GM03348 (cell line): Measurements from ENCODE around the gene ECEL1.
"Not testable (repeated sequence)": the region's sequence is repeated elsewhere in the genome, so short reads cannot be mapped to it uniquely, and the experiment has no call there.

Experiments used
- DNase-seq: peaks from one replicate; pipeline ENCODE4 v3.0.0; 2012; ENCODE audit warnings: low spot score

ECEL1 gene

DNA sequence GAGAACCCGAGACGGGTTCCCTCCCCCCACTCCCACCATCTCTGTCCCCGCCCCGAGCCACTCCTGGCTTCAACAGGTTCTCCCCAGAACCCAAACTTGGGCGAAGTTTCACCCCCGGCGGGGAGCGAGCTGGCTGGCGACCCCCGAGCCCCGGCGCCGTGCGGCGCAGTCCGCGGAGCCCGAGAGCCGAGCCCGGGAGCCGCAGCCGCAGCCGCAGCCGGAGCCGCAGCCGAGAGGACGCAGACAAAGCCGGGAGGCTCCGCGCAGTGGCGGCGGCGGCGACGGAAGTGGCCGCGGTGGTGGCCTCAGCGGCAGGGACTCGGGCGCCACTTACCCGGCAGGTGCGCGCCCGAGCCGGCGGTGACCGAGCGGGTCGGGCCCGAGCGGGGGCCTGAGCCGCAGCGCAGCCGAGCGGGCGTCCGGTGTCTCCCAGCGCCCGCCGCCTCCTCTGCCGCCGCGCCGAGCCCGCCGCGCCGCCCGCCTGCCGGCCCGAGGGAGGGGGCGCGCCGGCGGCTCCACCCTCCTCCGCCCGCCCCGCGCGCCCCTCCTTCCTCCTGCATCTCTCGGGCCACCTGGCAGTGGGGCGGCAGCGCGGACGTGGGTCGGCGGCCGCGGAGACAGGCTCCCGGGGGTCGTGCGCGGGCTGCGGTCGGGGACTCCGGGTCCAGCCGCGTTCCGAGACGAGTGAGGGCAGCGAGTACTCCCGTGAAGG lies at the start of gene ECEL1:
Gene ECEL1, minus strand, starts transcription at position 450 of the 712 bp plus-strand sequence. CDS start 1,181 bp downstream, outside the sequence.
- DNase-seq = no peak

DNA sequence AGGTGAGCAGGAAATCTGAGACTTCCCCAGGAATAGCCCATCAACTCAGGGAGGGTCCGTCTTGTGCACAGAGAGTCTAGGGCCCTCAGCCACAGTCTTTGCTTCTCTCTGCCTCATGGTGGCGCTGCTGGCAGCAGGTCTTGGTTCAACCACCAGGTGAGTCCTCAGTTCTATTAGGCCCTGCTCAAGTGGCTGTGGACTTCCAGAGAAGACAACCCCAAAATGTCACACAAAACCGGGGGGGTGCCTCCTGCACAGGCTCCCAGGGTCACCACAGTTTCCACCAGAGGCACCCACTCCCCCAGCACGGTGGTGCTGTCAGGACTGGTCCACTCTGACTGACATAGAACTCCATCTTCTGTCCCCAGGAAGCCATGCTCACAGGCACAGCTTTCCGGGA lies 49.4 kb upstream of the ECEL1 start:
- no peak for DNase-seq

- DNase-seq = no peak
Observed at GRCh38 chr2:232535761-232536530, 48.3 kb upstream of the ECEL1 start.

GRCh38 chr2:232534940-232535651 lies 47.5 kb upstream of the ECEL1 start:
- DNase-seq = no peak

- no peak for DNase-seq
Observed at GRCh38 chr2:232533944-232534710, 46.5 kb upstream of the ECEL1 start.

GRCh38 chr2:232532821-232533220 lies 45.2 kb upstream of the ECEL1 start:
- not testable (repeated sequence) for DNase-seq

DNA sequence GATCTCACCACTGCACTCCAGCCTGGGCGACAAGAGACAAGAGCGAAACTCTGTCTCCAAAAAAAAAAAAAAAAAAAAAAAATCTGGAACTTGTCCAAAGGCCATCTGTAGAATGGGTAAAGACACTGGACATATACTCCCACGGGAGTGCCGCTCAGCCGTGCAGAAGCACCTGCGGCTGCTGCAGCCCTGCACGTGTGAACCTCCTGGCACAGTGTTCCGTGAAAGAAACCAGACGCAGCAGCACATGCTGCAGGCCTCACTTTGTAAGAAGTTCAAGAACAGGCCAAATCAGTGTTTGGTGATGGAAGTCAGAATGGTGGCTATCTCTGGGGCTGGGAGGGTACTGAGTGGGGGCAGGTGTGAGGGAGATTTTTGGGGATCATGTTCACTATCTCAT lies 44.8 kb upstream of the ECEL1 start:
- DNase-seq = no peak

GRCh38 chr2:232530626-232531260 lies 43.1 kb upstream of the ECEL1 start:
- DNase-seq = no peak

- no peak for DNase-seq
Observed at GRCh38 chr2:232529806-232530547, 42.3 kb upstream of the ECEL1 start.

GRCh38 chr2:232528746-232529460 lies 41.3 kb upstream of the ECEL1 start:
- DNase-seq = peak; percentile 56

GRCh38 chr2:232527905-232528470 lies 40.4 kb upstream of the ECEL1 start:
- DNase-seq = no peak

- no peak for DNase-seq
Observed at GRCh38 chr2:232526372-232526941, 38.8 kb upstream of the ECEL1 start.

GRCh38 chr2:232525791-232526371 lies 38.2 kb upstream of the ECEL1 start, which contains the start of gene CHRND:
Gene CHRND (plus strand): TSS chr2:232526160. CDS start chr2:232526216, 56 bp downstream.
- peak; percentile 53 for DNase-seq

- no peak for DNase-seq
Observed at GRCh38 chr2:232525199-232525598, 37.6 kb upstream of the ECEL1 start.

GRCh38 chr2:232524771-232525170 lies 37.1 kb upstream of the ECEL1 start:
- no peak for DNase-seq

DNA sequence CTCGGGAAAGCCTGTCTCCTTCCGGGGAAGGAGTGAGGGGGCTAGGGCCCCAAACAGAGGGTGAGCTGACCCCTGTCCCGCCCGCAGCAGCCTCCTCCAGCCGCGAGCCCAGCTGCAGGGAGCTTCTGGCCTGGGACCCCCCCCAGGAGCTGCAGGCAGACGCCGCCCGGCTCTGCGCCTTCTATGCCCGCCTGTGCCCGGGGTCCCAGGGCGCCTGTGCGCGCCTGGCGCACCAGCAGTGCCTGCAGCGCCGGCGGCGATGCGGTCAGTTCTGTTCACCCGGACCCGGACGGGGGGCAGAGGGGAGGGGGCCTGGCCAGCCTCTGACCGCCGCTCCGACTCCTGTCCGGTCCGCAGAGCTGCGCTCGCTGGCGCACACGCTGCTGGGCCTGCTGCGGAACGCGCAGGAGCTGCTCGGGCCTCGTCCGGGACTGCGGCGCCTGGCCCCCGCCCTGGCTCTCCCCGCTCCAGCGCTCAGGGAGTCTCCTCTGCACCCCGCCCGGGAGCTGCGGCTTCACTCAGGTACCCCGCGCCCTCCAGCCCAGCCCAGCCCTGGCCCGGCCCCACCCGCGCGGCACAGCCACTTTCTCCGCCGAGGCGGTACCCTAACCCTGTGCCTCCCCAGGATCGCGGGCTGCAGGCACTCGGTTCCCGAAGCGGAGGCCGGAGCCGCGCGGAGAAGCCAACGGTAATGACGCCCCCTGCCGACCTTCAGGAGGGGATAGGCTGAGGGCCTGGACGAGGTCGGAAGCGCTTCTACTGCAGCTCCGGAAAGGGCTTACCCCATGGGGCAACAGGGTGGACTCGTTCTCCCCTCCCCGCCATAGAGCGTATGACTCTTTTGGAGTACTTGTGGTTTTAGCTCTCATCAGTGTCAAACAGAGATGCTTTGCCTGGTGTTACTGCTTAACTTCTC lies 36.3 kb upstream of the ECEL1 start:
- peak; percentile 61 for DNase-seq

DNA sequence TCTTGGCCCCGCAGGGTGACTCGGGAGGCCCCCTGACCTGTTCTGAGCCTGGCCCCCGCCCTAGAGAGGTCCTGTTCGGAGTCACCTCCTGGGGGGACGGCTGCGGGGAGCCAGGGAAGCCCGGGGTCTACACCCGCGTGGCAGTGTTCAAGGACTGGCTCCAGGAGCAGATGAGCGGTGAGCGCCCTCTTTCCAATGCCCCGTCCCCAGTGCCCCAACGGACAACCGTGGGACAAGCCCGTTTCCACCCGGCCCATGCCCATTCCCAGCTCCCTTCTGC lies 35.7 kb upstream of the ECEL1 start:
- DNase-seq = no peak
